HEK293 (cell line): ENCODE measurements around the gene MED16.

Source experiments
- CTCF ChIA-PET: fragments of 350-600 bp; formaldehyde crosslinking; extraction: SDS; loops from one replicate; lab custom pipeline; 2021; ENCODE audit warnings: antibody characterized with exemption; lab: Yijun Ruan, JAX
- POLR2A ChIA-PET: fragments of 300-600 bp; formaldehyde crosslinking; extraction: SDS; loops from one replicate; lab custom pipeline; 2020; ENCODE audit warnings: antibody characterized with exemption, inconsistent platforms; lab: Yijun Ruan, JAX
- H3K27ac ChIP-seq: fragments of 200-500 bp; sonication (Bioruptor generic); 2 replicates; pipeline ENCODE4 v1.5.1; 2014; ENCODE audit warnings: low read depth, low read length, control low read depth, inconsistent platforms; ENCODE audit errors: extremely low read depth
- H3K36me3 ChIP-seq, 2 experiments: fragments of 200-500 bp in 1 of 2; sonication (Bioruptor generic) in 1 of 2; 1 replicate in 1 of 2; 2 replicates in 1 of 2; pipeline ENCODE4 v1.5.1; 2014 to 2017; ENCODE audit warnings: inconsistent platforms in 2 of 2, low read length in 2 of 2; ENCODE audit not compliant: control insufficient read depth in 2 of 2, insufficient read depth in 1 of 2
- H3K4me1 ChIP-seq: fragments of 200-500 bp; sonication (Bioruptor generic); 2 replicates; pipeline ENCODE4 v1.5.1; 2014; ENCODE audit warnings: mild to moderate bottlenecking, low read length, inconsistent platforms; ENCODE audit not compliant: control insufficient read depth, insufficient read depth
- H3K4me3 ChIP-seq: 2 replicates; pipeline ENCODE4 v1.5.1; 2011; ENCODE audit warnings: low read depth, mild to moderate bottlenecking, control low read depth, low read length, moderate library complexity
- H3K9me3 ChIP-seq: fragments of 200-500 bp; sonication (Bioruptor generic); 2 replicates; pipeline ENCODE4 v1.5.1; 2014; ENCODE audit warnings: low read depth, low read length, inconsistent platforms; ENCODE audit not compliant: control insufficient read depth, insufficient read depth
- BCL11A ChIP-seq: fragments of 450-650 bp; formaldehyde crosslinking; IDR thresholded peaks from 2 replicates; pipeline ENCODE4 v1.5.1; 2016; ENCODE audit warnings: low read depth, missing biosample characterization, missing genetic modification characterization
- GLIS1 ChIP-seq: fragments of 450-650 bp; formaldehyde crosslinking; IDR thresholded peaks from 2 replicates; pipeline ENCODE4 v1.5.1; 2016; ENCODE audit warnings: missing biosample characterization, missing genetic modification characterization
- PRDM1 ChIP-seq: fragments of 450-650 bp; formaldehyde crosslinking; IDR thresholded peaks from 2 replicates; pipeline ENCODE4; 2016; ENCODE audit warnings: missing biosample characterization, missing genetic modification characterization
- PRDM6 ChIP-seq: fragments of 450-650 bp; formaldehyde crosslinking; IDR thresholded peaks from 2 replicates; pipeline ENCODE4 v1.5.1; 2017; ENCODE audit warnings: missing biosample characterization, missing genetic modification characterization
- SCRT2 ChIP-seq: fragments of 450-650 bp; formaldehyde crosslinking; IDR thresholded peaks from 2 replicates; pipeline ENCODE4 v1.5.1; 2016; ENCODE audit warnings: missing biosample characterization, missing genetic modification characterization
- ZFP69B ChIP-seq: fragments of 450-650 bp; formaldehyde crosslinking; IDR thresholded peaks from 2 replicates; pipeline ENCODE4 v1.5.1; 2016; ENCODE audit warnings: missing biosample characterization, missing genetic modification characterization
- ZNF280D ChIP-seq: fragments of 450-650 bp; formaldehyde crosslinking; IDR thresholded peaks from 2 replicates; pipeline ENCODE4 v1.5.1; 2016; ENCODE audit warnings: missing biosample characterization, missing genetic modification characterization
- ZNF394 ChIP-seq: fragments of 450-650 bp; formaldehyde crosslinking; IDR thresholded peaks from 2 replicates; pipeline ENCODE4 v1.5.1; 2016; ENCODE audit warnings: missing biosample characterization, missing genetic modification characterization, mild to moderate bottlenecking, moderate library complexity, borderline replicate concordance
- ZNF600 ChIP-seq: fragments of 450-650 bp; formaldehyde crosslinking; IDR thresholded peaks from 2 replicates; pipeline ENCODE4 v1.5.1; 2016; ENCODE audit warnings: missing biosample characterization, missing genetic modification characterization
- ZNF623 ChIP-seq: fragments of 450-650 bp; formaldehyde crosslinking; IDR thresholded peaks from 2 replicates; pipeline ENCODE4 v1.5.1; 2016; ENCODE audit warnings: missing biosample characterization, missing genetic modification characterization
- TF ChIP-seq, protein P1 (sequence below): fragments of 450-650 bp; formaldehyde crosslinking; conservative IDR thresholded peaks from 2 replicates; pipeline ENCODE4 v1.5.1; 2016; ENCODE audit warnings: low read depth, missing biosample characterization, missing genetic modification characterization
- TF ChIP-seq, protein P2 (sequence below): fragments of 450-650 bp; formaldehyde crosslinking; IDR thresholded peaks from 2 replicates; pipeline ENCODE4 v1.5.0; 2017; ENCODE audit warnings: missing biosample characterization, missing genetic modification characterization, borderline replicate concordance
- TF ChIP-seq, protein P3 (sequence below): fragments of 450-650 bp; formaldehyde crosslinking; IDR thresholded peaks from 2 replicates; pipeline ENCODE4 v1.5.1; 2016; ENCODE audit warnings: missing biosample characterization, missing genetic modification characterization

Gene MED16

GRCh38 chr19:869245-870177, 23.5 kb downstream of the MED16 start (continued):
- TF ChIP-seq, protein P1, sequence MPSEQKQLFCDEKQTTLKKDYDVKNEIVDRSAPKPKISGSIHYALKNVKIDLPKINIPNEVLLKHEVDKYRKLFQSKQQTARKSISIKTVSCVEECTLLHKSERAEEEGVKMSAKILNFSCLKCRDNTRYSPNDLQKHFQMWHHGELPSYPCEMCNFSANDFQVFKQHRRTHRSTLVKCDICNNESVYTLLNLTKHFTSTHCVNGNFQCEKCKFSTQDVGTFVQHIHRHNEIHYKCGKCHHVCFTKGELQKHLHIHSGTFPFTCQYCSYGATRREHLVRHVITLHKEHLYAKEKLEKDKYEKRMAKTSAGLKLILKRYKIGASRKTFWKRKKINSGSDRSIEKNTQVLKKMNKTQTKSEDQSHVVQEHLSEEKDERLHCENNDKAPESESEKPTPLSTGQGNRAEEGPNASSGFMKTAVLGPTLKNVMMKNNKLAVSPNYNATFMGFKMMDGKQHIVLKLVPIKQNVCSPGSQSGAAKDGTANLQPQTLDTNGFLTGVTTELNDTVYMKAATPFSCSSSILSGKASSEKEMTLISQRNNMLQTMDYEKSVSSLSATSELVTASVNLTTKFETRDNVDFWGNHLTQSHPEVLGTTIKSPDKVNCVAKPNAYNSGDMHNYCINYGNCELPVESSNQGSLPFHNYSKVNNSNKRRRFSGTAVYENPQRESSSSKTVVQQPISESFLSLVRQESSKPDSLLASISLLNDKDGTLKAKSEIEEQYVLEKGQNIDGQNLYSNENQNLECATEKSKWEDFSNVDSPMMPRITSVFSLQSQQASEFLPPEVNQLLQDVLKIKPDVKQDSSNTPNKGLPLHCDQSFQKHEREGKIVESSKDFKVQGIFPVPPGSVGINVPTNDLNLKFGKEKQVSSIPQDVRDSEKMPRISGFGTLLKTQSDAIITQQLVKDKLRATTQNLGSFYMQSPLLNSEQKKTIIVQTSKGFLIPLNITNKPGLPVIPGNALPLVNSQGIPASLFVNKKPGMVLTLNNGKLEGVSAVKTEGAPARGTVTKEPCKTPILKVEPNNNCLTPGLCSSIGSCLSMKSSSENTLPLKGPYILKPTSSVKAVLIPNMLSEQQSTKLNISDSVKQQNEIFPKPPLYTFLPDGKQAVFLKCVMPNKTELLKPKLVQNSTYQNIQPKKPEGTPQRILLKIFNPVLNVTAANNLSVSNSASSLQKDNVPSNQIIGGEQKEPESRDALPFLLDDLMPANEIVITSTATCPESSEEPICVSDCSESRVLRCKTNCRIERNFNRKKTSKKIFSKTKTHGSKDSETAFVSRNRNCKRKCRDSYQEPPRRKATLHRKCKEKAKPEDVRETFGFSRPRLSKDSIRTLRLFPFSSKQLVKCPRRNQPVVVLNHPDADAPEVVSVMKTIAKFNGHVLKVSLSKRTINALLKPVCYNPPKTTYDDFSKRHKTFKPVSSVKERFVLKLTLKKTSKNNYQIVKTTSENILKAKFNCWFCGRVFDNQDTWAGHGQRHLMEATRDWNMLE (tag by site-specific recombination), result no peak
- peak; percentile 46 for TF ChIP-seq PRDM6 (tag by site-specific recombination)
- TF ChIP-seq, protein P2, sequence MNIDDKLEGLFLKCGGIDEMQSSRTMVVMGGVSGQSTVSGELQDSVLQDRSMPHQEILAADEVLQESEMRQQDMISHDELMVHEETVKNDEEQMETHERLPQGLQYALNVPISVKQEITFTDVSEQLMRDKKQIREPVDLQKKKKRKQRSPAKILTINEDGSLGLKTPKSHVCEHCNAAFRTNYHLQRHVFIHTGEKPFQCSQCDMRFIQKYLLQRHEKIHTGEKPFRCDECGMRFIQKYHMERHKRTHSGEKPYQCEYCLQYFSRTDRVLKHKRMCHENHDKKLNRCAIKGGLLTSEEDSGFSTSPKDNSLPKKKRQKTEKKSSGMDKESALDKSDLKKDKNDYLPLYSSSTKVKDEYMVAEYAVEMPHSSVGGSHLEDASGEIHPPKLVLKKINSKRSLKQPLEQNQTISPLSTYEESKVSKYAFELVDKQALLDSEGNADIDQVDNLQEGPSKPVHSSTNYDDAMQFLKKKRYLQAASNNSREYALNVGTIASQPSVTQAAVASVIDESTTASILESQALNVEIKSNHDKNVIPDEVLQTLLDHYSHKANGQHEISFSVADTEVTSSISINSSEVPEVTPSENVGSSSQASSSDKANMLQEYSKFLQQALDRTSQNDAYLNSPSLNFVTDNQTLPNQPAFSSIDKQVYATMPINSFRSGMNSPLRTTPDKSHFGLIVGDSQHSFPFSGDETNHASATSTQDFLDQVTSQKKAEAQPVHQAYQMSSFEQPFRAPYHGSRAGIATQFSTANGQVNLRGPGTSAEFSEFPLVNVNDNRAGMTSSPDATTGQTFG, result no peak

DNA sequence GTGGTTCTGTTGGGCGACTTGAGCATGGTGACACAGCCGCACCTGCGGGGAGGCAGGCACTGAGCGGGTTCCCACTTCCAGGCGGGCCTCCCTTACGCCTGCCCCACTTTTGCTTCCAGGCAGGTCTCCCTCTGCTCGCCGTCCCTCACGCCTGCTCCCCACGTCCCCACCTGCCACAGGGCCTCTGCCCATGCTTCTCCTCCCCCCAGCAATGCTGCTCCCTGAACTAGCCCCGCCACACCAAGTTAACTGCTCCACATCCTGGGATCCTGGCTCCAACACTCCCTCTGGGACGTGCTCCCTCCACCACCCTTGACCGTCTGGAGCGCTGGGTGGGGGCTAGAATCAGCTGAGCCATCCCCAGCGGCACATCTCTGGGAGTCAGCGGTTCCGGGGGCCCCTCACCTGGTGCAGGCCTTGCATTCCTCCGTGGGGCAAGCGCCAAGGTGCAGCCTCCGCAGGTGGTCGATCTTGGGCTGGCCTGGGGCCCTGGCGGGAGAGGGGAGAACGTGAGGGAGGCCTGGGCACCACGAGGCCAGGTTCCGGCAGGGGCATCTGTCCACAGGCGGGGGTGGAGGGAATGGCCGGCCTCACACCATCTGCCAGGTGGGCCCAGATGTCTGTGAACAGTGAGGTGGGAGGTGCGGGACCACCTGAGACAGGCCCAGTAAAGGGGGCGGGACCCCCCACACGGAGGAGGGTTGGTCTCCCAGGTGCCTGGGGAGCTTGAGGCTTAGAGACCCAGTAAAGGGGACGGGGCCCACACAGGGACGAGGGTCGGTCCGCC, 24.3 kb downstream of the MED16 start:
- Histone ChIP-seq H3K9me3 (no peaks in the 10 kb centered on the region), H3K27ac (0 out of 2 replicates have a peak overlapping the region, but pooled peaks have one; percentile 14), H3K36me3 (peaks cover 7 to 41% of the 10 kb centered on the region in 2 experiments; a peak in 2 of 3 replicates), H3K4me3 (no peak overlapping the region), H3K4me1 (no peaks in the 10 kb centered on the region; the same call in 1 of the 2 replicates)
- ChIA-PET POLR2A (no interaction called here), CTCF (no interaction called here)
- TF ChIP-seq ZFP69B (tag by site-specific recombination), result peak; percentile 88
- no peak for TF ChIP-seq BCL11A
- TF ChIP-seq, protein P3, sequence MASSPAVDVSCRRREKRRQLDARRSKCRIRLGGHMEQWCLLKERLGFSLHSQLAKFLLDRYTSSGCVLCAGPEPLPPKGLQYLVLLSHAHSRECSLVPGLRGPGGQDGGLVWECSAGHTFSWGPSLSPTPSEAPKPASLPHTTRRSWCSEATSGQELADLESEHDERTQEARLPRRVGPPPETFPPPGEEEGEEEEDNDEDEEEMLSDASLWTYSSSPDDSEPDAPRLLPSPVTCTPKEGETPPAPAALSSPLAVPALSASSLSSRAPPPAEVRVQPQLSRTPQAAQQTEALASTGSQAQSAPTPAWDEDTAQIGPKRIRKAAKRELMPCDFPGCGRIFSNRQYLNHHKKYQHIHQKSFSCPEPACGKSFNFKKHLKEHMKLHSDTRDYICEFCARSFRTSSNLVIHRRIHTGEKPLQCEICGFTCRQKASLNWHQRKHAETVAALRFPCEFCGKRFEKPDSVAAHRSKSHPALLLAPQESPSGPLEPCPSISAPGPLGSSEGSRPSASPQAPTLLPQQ, result peak; percentile 95
- peak; percentile 74 for TF ChIP-seq SCRT2
- TF ChIP-seq GLIS1 (tag by site-specific recombination), result peak; percentile 40; the same call in 1 of the 2 replicates
- TF ChIP-seq ZNF394, result peak; percentile 51; the same call in 1 of the 2 replicates
- TF ChIP-seq ZNF280D (tag by site-specific recombination), result no peak
- peak; percentile 58 for TF ChIP-seq ZNF623 (tag by site-specific recombination)
- TF ChIP-seq ZNF600 (tag by site-specific recombination), result peak; percentile 15; the same call in 1 of the 2 replicates
- no peak for TF ChIP-seq PRDM1 (tag by site-specific recombination)
